LNCAP (cell line): ENCODE measurements around the gene RPS6KL1.

Experiments
- TF ChIP-seq, protein P1 (sequence below): fragments of 450-650 bp; IDR thresholded peaks from 2 replicates; pipeline ENCODE4 v1.5.1; 2017; ENCODE audit warnings: mild to moderate bottlenecking

RPS6KL1 gene

DNA sequence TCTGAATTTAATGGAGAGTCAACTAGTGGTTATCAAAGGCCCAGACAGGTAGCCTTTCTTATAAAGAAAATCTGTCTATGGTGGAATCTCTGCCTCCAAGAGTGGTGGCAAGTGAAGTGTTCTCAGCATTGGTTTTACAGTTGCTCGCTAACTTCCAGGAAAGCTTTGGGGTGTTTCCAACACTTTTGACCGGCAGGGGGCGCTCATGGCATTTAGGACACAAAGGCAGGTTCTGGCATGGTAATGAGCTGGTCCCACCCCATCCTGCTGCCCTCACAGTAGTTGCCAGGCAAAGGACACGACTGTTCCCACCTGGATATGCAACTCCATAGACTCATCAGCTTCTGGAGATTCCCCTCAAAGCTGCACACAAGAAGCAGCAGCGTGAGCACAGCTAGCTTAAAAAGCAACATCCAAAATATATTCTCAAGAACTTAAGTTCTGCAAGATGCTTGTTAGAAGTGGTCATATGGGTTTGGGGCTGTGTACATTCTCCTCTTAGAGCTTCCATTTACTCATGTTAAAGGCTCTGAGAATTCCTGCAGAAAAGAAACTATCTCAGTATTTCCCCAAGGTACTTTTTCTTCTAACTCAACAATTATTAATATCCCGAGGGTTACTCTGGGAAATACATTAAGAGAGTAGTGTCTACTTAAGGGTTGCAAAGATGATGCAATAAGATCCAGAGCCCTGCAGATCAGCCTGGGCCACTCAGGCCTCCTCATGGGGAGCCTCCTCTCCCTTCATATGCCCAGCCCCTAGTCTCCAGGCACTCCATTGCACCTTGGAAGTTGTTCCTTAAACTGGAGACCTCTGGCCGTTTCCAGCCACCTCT is 61.9 kb downstream of the RPS6KL1 start:
- TF ChIP-seq, protein P1, sequence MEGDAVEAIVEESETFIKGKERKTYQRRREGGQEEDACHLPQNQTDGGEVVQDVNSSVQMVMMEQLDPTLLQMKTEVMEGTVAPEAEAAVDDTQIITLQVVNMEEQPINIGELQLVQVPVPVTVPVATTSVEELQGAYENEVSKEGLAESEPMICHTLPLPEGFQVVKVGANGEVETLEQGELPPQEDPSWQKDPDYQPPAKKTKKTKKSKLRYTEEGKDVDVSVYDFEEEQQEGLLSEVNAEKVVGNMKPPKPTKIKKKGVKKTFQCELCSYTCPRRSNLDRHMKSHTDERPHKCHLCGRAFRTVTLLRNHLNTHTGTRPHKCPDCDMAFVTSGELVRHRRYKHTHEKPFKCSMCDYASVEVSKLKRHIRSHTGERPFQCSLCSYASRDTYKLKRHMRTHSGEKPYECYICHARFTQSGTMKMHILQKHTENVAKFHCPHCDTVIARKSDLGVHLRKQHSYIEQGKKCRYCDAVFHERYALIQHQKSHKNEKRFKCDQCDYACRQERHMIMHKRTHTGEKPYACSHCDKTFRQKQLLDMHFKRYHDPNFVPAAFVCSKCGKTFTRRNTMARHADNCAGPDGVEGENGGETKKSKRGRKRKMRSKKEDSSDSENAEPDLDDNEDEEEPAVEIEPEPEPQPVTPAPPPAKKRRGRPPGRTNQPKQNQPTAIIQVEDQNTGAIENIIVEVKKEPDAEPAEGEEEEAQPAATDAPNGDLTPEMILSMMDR: peak; percentile 84

- TF ChIP-seq, protein P1: no peak
Observed at GRCh38 chr14:74859757-74860552, 63.1 kb downstream of the RPS6KL1 start.

GRCh38 chr14:74858022-74858421 is 65.0 kb downstream of the RPS6KL1 start:
- TF ChIP-seq, protein P1: no peak

- TF ChIP-seq, protein P1: no peak
Observed at GRCh38 chr14:74856366-74856765, 66.7 kb downstream of the RPS6KL1 start.

DNA sequence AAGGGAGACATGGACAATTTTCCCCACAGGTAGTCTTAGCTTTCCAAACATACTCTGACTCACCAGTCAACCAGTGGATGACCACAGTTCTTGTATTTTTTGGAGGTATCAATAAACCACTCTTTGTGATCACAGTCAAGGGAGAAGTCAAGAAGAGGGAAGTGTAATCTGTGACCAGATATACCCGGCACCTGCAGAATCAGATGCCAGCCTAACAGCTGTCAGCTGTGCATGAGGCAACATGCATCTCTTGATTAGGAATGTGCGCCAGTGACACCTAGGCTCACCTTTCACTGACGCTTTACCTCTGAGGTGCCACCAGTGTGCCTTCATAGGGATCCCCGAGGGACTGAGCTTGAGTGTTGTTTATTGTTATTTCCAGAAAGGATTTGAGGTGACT is 67.1 kb downstream of the RPS6KL1 start:
- TF ChIP-seq, protein P1: no peak

DNA sequence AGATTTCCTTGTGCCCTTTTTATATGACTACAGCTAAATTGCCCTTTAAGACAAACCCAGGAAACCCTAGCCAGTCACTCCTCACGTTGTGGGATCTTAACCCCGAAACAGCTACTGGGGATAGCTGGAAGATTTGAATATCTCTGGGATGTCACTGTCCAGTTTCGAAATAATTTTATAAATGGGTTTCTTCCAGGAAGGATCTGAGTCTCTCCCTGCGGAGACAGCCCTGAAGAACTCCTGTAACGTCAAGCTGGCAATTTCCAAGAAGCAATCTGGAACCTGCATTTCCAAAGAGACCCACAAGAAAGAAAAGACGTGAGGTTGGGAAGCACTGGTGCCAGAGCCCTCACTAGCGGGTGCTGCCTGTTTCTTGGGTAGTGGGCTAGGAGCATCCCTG is 68.0 kb downstream of the RPS6KL1 start:
- TF ChIP-seq, protein P1: no peak
